Fibroblast of upper back skin (primary cell): ENCODE data around the gene EXTL1.

Experiments
- DNase-seq: peaks from one replicate; pipeline ENCODE4 v3.0.0-alpha.2; 2013

EXTL1 gene

DNA sequence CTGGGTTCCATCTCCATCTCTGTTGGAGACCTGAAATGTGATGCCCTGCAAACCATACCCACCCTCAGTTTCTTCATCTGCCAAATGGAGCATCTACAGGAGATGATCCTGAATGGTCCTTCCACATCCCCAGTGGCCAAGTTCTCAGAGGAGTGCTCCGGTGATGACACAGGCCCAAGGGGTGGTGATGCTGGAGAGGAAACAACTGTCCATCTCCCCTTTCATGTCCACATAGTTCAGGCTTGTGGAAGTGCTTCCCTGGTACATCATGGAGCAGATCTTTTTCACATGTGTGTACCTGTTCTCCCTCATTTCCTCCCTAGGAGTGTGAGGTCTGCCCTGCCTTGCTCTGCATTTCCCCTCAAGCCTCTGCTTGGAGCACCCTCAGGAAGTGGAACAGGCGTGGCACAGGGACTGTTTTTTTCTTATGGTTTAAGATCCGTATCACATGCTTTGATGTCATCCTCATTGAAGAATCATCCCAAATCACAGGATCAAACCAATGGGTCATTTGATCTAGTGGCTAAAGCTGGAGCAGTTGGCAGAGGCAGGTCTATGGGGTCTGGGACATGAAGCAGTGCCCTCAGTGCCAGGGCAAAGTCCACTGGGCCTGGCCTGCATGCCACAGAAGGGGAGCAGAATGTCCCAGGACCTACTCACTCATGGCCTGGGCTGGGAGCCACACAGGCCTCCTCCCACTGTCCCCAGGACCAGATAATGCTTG is 54.0 kb downstream of the EXTL1 start:
- DNase-seq: no peak

GRCh38 chr1:26077524-26077923 is 55.9 kb downstream of the EXTL1 start:
- no peak for DNase-seq

DNA sequence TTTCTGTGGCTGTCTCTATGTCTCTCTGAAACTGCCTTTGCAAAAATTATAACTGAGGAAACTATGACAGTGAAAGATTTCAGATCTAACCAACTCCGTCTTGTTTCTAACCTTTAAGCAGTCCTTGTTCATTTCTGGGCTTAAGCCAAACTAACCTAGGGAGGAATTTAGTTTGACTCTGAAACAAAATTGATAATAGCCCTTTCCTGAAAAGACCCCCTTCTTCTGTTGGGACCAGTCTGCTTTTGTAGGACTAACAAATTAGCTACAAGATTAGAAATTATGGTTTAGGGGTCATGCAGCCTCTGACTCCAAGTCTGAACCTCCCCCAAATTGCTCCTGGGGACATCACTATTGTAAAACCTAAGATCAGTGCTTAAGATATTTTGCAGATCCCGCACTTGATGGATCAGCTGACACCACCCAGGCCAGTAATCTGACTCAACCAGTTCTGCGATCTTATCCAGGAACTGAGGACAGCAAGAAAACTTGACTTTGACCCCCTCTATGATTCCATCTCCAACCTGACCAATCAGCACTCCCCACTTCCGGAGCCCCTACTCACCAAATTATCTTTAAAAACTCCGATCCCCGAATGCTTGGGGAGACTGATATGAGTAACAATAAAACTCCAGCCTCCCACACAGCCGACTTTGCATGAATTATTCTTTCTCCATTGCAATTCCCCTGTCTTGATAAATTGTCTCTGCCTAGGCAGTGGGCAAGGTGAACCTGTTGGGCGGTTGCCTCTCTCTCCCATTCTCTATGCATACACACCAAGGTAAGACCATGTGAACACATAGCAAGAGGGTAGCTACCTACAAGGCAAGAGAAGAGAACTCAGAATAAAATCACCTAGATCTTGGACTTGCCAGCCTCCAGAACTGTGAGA is 57.0 kb downstream of the EXTL1 start:
- DNase-seq: no peak

GRCh38 chr1:26079178-26079563 is 57.6 kb downstream of the EXTL1 start:
- DNase-seq: no peak

DNA sequence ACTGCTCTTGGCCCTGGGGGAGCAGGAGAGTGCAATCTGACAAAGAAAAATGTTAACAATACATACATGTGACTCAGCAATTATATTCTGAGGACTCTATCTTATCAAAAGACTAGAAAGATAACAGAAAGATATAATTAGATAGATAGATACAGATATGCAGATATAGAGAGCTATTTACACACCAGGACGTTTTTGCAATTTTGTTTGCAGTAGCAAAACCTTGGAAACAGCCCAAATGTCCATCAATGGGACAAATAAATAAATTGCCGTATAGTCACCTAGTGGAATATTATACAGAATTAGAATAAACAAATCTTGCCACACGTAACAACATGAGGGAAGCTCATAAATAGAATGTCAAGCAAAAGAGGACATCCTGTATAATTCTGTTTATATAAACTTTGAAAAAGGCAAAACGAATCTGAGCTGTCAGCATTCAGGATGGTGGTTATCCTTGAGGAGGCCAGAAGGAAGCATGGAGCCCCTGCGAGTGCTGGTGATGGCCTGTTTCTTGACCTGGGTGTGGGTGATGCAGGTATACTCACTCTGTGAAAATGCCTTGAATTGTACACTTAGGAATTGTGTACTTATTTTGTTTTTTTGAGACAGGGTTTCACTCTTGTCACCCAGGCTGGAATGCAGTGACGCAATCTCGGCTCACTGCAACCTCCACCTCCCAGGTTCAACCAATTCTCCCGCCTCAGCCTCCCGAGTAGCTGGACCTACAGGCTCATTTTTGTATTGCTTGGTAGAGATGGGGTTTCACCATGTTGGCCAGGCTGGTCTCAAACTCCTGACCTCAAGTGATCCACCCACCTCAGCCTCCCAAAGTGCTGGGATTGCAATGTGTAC is 58.6 kb downstream of the EXTL1 start:
- DNase-seq: no peak

DNA sequence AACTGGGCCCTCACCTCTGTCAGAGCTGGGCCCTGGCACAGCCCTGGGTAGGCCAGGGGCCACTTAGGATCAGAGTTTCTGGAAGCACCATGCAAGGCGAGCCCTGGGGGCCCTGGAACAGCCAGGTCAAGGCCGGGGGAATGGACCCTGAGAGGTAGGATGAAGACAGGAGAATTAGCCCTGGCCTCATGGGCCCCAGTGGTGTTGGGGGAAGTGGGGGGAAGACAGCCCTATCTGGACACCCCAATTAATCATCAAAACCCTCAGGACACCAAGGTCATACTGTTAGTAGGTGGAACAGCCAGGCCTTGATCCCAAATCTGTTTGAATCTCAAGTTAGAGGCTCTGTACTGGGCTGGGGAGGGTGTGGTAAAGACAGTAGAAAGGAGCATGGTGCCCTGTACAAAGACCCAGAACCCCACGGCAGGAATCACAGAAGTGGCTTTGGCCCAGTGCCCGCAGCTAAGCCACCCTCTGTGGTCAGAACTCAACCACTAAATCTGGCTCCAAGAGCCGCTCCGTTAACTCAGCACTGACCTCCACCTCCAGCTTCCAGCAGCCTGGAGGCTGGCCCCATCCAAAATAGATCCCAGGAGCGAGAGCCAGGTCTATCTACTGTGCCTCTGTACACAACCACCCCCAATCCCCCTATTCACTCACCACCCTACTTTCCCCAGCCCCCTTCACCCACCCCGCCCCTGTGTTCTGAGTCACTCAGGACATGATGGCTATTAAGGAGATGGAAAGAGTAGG is 59.9 kb downstream of the EXTL1 start:
- DNase-seq: no peak

DNA sequence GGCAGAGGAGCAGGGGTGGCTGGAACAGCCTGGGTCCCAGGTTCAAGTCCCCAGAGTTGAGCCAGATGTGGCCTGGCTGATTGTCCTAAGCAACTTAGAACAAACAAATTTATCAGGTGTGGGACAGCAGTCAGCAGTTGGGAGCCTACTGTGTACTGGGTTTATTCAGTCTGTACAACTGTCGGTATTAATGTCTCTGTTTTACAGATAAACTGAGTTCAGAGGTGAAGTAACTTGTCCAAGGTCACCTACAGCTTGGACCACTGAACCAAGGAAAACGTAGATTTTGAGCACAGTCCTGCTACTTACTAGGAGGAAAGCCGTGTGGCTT is 60.4 kb downstream of the EXTL1 start:
- DNase-seq: no peak

- no peak for DNase-seq
Measured at GRCh38 chr1:26083208-26083607, 61.6 kb downstream of the EXTL1 start.

- DNase-seq: peak; percentile 5
Measured at GRCh38 chr1:26084091-26084561, 62.6 kb downstream of the EXTL1 start.

DNA sequence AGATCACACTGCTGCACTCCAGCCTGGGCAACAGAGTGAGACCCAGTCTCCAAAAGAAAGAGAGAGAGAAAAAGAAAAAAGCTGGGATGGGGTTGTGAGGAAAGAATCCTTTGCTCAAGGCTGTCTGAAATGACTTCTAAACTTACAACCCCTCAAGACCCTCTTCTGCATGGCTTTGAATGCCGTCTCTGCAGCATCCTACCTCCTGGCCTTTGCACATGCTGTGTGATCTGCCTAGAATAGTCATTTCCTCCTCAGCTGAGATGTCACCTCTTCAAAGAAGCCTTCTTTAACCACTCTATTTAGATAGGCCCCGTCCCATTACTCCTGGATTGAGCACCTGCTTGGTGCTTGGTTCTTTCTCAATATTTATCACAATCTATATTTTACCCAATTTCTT is 63.3 kb downstream of the EXTL1 start:
- no peak for DNase-seq
